Stimulated activated CD4-positive, alpha-beta T cell treated with anti-CD3 and anti-CD28 coated beads, Interleukin-4, amount 100 ng/mL, for 1 hour (primary cell): ENCODE results near the gene RIN2.

Experiments
- DNase-seq: peaks from one replicate; pipeline ENCODE4 v3.0.0-alpha.2; 2020

Gene RIN2

GRCh38 chr20:19767070-19767469 is 9.0 kb downstream of the RIN2 start:
- DNase-seq = no peak

- DNase-seq = no peak
Measured at GRCh38 chr20:19768325-19768842, 10.3 kb downstream of the RIN2 start.

GRCh38 chr20:19769507-19769906 is 11.4 kb downstream of the RIN2 start:
- DNase-seq = no peak

DNA sequence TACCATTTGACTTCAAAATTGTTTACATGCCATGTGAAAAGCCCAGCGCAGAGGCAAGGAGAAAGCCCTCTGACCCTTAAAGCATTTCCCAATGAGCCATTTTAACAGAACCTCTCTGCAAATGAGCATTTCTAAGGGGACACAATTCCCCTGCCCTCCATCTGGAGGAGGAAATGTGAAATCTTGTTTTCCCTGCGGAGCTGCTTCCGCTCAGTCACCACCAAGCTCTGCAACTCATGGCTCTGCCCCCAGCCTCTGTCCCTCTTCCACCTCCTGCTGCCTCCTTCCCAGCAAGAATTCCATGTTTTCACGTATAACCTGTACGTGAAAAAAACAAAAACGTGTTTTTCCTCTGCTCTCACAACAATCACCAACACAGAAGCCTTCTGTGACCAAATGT is 12.3 kb downstream of the RIN2 start:
- no peak for DNase-seq

- DNase-seq = no peak
Measured at GRCh38 chr20:19771031-19771430, 13.0 kb downstream of the RIN2 start.

GRCh38 chr20:19773471-19773870 is 15.4 kb downstream of the RIN2 start:
- no peak for DNase-seq

GRCh38 chr20:19774135-19774933 is 16.3 kb downstream of the RIN2 start:
- no peak for DNase-seq

- no peak for DNase-seq
Measured at GRCh38 chr20:19775353-19776253, 17.5 kb downstream of the RIN2 start.

GRCh38 chr20:19777315-19777714 is 19.3 kb downstream of the RIN2 start:
- DNase-seq = no peak

DNA sequence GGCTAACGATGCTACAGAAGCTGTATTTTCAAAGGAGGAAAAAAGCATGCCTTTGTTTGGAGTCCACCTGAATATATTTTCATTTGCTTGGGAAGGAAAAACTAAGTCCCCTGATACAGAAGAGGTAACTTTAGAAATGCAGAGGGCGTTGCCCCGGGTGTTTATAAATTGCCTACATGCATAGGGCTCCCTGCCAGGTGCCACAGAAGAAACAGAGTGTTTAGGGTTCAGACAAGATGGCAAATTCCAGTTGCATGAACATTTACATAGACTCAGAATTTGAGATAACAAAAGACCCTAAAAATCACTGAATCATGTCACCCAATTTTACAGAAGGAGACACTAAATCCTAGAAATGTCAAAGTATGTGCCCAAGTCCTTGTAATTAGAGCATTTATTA is 19.9 kb downstream of the RIN2 start:
- no peak for DNase-seq

- no peak for DNase-seq
Measured at GRCh38 chr20:19778404-19778803, 20.3 kb downstream of the RIN2 start.

GRCh38 chr20:19779634-19780033 is 21.6 kb downstream of the RIN2 start:
- DNase-seq = no peak

DNA sequence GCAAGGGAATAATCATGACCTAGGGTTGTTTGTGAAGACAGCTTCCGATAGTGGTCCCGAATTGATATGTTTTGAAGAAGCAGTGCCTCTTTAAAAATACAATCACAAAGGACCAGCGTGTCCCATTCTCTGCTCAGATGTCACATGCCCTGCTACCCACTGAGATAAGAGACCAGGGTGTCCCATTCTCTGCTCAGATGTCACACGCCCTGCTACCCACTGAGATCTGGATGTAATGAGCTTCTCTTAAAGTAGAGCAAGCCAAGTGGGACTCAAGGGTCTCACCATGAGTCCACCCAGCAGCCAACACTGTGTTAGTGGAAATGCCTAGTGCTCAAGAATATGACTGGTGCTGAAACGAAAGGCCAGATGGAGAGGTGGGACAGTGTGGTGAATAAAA is 22.2 kb downstream of the RIN2 start:
- DNase-seq = no peak

GRCh38 chr20:19781235-19781634 is 23.2 kb downstream of the RIN2 start:
- DNase-seq = no peak

GRCh38 chr20:19782669-19783068 is 24.6 kb downstream of the RIN2 start:
- DNase-seq = no peak

GRCh38 chr20:19783966-19784401 is 25.9 kb downstream of the RIN2 start:
- no peak for DNase-seq

DNA sequence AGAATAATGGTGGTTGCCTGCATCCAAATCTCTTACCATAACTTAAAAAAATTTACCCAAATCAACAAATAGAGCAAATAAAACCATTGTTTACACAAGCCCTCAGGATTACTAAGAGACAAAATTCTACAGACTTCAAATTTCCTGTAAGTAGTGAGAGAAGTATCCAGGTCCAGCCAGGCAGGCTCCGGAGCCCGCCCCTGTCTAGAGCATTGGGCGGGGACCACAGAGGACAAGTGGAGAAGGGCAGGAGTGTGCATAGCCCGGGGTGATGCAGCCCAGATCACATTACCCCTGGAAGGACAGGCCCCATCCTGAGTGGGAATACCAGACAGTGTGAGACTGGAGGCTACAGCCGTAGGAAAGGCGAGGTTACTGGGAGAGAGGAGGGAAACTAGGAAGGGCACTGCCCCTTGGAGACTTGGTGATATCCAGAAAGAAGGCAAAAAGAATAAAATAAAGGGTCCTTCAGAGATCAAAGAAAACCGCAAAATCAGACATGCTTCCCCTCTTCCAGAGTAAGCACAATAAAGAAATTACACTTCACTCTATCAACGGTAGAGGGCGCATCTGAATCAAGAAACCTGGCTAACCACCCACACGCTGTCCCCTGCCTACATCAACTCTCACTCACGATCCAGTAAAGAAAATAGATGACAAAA is 26.6 kb downstream of the RIN2 start:
- DNase-seq = no peak

DNA sequence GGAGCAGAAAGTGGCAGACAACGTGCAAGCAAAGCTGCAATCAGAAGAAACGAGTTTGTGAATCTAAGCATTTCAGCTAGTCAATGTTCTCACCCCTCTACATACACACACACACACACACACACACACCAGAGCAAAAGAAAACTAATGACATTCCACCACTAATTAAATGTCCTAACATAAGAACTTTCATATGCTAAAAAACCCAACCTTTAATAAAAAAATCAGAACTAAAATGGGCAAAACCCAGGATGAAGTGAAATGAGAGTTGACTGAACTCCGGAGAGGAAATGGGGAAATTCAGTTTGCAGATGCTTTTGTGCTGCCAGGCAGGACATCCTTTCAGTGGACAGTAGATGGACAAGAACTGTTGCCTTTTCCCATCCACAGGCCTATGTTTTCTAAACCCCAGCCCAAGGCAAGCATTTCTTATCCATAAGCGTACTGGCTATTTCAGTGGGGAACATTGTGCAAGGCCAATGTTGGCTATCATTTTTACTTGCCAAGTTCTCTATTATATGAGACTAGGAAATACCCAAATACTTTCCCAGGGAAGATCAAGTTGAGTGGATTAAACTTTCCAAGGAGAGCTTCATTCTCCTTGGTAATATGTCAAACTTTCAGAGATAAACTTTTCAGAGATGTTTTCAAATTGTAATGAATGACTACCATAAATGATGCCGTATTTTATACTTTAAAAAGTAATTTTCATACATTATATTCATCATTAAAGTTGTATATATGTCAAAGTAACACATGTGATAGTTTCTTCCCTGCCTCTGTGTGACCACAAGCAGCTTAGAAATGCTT is 27.3 kb downstream of the RIN2 start:
- DNase-seq = no peak

GRCh38 chr20:19785983-19786285 is 27.9 kb downstream of the RIN2 start:
- no peak for DNase-seq

- no peak for DNase-seq
Measured at GRCh38 chr20:19786311-19786710, 28.3 kb downstream of the RIN2 start.

DNA sequence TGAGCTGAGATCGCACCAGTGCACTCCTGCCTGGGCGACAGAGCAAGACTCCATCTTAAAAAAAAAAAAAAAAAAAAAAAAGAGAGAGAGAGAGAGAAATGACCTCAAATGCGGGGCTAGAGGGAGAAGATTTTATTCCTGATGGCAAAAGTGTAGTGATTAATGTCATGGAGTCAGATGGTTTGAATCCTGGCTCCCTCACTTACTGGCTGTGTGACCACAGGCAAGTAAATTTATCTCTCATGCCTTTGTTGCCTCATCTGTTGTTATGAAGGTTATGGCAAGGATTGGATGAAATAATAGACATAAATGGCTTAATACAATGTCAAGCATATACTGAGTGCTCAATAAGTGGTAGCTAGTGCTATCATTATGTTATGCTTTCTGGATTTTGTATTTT is 29.3 kb downstream of the RIN2 start:
- no peak for DNase-seq

DNA sequence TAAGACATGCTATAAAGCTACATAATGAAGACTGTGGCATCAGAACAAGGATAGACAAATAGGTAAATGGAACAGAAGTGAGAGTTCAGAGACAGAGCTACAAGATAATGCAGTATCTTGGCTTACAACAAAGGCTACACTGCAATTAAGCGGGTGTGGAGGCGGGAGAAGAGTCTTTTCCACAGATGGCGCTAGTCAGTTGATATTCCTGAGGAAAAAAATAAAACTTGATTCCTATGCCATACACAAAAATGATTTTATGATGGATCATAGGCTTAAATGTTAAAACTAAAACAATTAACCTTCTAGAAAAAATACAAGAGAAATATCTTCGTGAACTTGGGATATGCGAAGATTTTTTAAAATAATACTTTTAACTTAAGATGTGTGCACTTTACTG is 31.0 kb downstream of the RIN2 start:
- no peak for DNase-seq

- DNase-seq = no peak
Measured at GRCh38 chr20:19789446-19789845, 31.4 kb downstream of the RIN2 start.
